GM12874 (cell line): ENCODE results near the gene C4BPA.

ENCODE experiments used
- CTCF ChIP-seq: IDR thresholded peaks from 2 replicates; pipeline ENCODE4 v1.5.1; 2011; ENCODE audit warnings: low read depth, mild to moderate bottlenecking, control low read depth, low read length, moderate library complexity; ENCODE audit not compliant: insufficient read depth

C4BPA gene

GRCh38 chr1:207077470-207078377 lies 26.3 kb upstream of the C4BPA start:
- TF ChIP-seq CTCF, result peak; percentile 77

DNA sequence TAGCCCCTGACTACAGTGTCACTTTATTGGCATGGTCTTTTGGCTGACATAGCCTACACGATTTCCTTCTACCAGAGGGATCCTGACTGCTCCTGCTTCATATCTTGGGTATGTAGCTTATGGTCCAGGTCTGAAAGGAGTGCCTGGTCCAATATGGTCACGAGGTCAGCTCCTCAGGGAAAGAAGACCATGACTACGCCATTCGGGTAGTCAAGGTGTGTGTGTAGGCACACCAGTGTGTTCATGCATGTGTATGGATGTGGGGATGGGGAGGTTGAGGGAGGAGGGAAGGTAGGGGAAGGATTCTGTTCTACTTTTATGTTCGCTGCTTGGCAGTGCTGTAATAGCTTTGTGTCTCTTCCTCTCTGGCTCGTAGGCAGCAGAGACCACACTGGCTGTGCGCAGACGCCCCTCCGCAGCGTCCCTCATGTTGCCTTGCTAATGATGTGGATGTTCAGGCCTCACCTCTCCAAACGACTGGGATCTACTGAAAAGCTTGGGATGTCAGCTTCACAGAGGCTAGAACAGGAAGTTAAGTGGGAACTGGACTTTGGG lies 25.4 kb upstream of the C4BPA start:
- no peak for TF ChIP-seq CTCF

GRCh38 chr1:207079706-207080241 lies 24.3 kb upstream of the C4BPA start:
- no peak for TF ChIP-seq CTCF

GRCh38 chr1:207081088-207081487 lies 22.9 kb upstream of the C4BPA start:
- TF ChIP-seq CTCF, result no peak

DNA sequence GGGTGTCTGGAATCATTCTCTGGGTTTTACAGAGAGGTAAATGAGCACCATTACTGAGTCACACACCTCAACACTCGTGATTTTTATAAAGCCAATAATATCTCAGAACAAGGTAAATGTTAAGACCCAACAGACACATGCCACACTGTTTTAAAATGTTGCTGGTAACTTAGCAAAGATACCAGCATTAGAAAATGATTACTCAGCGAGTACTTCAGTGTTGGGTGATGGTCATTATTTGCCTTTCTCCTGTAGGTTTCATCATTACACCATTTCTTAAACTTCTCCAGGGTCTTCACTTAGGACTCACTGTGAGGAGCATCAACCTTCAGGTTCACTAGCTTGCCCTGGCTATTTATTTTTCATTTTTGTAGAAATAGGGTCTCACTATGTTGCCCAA lies 22.2 kb upstream of the C4BPA start:
- TF ChIP-seq CTCF, result no peak

DNA sequence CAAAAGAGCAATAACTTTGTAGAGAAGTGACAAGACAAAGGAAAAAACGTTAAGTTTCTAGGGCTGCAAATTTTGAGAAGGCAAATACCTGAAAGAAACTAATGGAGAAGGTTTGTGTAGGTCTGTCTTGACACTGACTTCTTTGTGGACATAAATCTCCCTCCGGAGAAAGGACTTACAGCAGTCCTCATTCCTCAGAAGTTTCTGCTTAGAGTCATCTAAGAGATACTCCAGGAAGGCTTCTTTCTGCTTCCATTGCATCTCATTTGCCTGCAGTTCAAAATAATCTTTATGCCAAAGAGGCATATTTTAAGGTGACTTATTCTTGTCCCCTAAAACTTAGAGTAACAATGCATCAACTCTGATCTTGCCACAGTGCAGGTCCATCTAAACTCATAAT lies 19.8 kb upstream of the C4BPA start:
- no peak for TF ChIP-seq CTCF

GRCh38 chr1:207084701-207085180 lies 19.3 kb upstream of the C4BPA start:
- TF ChIP-seq CTCF, result peak; percentile 63
